Measurements from ENCODE around the gene BMP7.

Gene BMP7

GRCh38 chr20:57187068-57187634 is 79.3 kb downstream of the BMP7 start:
- DNase-seq: no peak

GRCh38 chr20:57186192-57186591 is 80.2 kb downstream of the BMP7 start:
- DNase-seq: no peak

DNA sequence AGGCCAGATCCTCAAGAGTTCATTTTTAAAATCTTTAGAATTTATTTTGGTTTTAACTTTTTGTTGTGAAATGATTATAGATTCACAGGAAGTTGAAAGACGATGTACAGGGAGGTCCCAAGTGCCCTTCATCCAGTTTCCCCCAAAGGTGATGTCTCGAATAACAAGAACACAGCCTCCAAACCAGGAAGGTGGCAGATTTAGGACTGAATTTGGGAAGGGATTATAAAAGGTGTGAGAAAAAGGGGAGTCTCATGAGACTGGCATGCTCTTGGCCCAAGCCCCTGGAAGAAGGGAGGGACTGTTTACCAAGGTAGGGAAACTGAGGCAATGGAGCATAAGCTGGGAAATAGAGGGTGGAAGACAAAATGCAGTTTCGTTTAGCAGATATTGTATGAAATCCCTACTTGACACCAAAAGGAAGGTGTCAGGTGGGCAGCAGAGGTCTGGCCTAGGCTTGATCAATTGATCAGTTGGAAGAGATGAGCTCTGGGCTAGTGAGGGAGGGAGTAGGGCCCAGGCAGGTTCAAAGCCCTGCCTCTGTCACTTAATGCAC is 81.2 kb downstream of the BMP7 start:
- DNase-seq: no peak

DNA sequence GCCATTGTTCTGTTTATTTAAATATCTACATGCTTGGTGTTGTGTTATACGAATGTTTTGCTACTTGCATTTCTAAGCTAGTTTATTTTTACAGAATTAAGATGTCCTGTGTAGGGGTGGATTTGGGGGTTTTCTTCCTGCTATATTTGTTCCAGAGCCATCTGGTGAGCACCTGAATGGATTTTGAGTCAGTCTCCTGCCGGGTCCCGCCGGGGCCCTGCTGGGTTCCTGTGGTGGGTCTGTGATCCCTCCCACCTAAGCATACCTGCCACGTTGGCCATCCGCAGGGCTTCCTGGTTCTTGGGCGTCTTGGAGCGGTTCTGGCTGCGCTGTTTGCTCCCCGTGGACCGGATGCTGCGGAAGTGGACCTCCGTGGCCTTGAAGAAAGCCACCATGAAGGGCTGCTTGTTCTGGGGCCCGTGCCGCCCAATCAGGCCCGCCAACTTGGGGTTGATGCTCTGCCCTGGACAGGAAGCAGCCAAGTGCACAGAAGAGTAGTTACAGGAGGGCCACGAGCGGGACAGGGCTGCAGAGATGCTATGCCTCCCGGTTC is 82.9 kb downstream of the BMP7 start:
- DNase-seq: no peak

DNA sequence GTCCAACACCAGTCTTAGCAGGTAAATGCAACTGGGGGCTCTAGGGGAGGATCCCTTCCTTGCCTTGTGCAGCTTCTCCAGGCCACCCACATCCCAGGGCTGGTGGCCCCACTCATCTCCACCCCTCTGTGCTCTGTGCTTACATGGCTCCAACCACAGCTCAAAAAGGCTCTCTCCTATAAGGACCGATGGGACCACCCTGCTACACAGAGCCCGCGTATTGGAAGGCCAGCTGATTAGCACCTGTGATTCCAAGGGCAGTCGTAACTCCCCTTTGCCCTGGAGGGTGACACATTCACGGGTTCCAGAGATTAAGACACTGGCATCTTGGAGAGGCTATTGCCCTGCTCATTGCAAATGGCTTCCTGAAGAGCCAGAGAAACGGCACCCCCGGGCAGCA is 84.8 kb downstream of the BMP7 start:
- DNase-seq: no peak

DNA sequence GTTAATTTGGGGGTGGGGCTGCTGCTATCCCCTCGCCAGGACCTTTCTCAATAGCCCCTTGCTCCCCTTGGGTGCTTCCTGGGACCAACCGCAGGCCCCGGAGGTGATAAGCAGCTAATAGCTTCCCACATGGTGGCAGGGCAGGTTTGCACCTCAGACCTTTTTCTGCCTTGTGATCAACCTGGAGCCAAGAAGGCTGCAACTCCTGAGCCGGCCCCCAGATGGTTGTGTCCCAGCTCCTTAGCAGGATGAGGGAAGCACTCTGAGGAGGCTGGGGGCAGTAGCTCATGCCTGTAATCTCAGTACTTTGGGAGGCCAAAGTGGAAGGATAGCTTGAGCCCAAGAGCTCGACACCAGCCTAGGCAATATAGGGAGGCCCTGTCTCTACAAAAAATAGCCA is 85.5 kb downstream of the BMP7 start:
- no peak for DNase-seq

- DNase-seq: no peak
Observed at GRCh38 chr20:57180387-57180786, 86.1 kb downstream of the BMP7 start.

DNA sequence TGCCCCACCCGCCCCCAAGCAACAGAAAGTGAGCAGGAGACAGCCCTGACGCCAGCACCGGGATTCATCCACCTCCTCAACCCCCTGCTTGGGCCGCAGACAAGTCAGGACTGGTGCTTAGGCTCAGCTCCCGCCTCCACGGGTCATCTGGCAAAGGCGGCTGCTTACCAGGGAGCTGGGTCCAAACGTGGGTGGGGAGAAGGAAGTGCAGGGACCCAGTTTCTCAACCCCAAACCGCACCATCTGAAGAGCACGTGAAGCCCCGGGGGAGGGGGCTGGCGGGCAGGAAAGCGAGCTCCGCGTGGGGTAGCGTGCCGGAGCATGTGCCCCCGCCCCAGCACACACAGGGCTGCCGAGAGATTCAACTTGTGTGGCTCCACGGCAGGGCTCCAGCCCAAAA is 87.2 kb downstream of the BMP7 start:
- no peak for DNase-seq

- no peak for DNase-seq
Observed at GRCh38 chr20:57178582-57179111, 87.8 kb downstream of the BMP7 start.

- no peak for DNase-seq
Observed at GRCh38 chr20:57177636-57178280, 88.7 kb downstream of the BMP7 start.

- no peak for DNase-seq
Observed at GRCh38 chr20:57176842-57177241, 89.6 kb downstream of the BMP7 start.

GRCh38 chr20:57175397-57176010 is 90.9 kb downstream of the BMP7 start:
- no peak for DNase-seq

DNA sequence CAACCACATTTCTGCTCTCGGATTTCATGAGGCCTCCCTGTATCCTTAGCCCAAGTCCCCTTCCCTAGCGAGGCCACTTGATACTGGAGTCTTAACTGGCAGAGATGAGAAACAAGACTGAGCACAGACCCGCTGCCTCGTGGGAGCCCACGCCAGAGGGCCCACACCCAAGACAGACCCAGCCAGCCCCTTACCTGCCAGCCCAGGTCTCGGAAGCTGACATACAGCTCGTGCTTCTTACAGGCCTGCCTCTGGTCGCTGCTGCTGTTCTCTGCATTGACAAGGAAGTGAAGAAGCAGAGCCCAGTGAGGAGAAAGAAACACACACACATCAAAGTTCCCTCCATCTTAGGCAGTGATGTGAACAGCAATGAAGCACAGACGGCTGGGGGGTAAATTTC is 91.7 kb downstream of the BMP7 start:
- DNase-seq: no peak

DNA sequence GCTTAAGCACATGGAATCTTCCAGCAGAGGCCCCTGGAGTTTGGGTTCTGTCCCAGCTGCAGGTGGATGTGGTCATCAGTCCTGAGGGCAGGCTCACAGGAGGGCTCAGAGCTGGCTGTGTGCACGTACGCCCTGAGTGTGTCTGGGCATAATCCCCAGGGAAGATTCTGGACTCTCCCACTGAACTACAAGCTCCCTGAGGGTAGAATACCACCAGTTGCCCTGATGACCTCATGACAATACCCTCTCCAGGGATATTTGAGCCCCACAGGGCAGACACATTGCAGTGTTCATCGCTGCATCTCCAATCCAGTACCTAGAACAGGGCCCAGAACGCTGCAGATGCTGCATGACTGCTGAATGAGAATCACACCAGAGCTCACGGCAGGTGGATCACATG is 92.5 kb downstream of the BMP7 start:
- no peak for DNase-seq

DNA sequence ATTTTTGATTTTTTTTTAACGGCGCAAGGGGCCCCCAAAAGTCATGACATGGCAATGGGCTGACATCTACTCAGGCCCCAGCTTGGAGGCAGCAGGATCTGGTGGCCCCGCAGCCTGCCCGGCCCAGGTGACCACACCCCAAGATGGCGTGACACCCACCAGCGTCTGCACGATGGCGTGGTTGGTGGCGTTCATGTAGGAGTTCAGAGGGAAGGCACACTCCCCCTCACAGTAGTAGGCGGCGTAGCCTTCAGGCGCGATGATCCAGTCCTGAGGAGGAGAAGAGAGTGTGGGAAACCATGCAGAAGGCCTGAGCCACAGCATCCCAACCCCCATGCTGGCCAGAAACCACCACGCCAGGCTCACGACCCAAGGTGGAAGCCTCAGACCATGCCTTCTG is 93.4 kb downstream of the BMP7 start:
- DNase-seq: no peak

- no peak for DNase-seq
Observed at GRCh38 chr20:57170343-57170742, 96.1 kb downstream of the BMP7 start.

- DNase-seq: no peak
Observed at GRCh38 chr20:57169162-57169561, 97.3 kb downstream of the BMP7 start.

- DNase-seq: no peak
Observed at GRCh38 chr20:57167971-57168701, 98.3 kb downstream of the BMP7 start.

DNA sequence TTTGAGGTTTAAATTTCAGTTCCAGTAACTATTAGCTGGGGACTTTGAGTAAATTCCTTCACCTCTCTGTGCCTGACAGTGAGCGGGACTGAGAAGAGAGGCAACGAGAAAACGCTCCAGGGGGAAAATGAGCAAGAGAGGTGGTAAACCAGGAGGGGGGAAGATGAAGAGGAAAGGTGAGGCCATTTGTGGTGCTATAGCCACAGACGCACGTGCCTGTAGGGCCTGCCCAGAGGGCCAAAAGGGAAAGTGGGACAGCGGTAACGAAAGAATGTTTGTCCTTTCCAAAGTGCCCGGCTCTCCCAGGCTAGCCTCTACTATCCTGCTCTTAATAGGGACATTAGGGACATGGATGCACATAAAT is 99.2 kb downstream of the BMP7 start:
- DNase-seq: no peak

GRCh38 chr20:57166568-57167291 is 99.7 kb downstream of the BMP7 start:
- DNase-seq: no peak

DNA sequence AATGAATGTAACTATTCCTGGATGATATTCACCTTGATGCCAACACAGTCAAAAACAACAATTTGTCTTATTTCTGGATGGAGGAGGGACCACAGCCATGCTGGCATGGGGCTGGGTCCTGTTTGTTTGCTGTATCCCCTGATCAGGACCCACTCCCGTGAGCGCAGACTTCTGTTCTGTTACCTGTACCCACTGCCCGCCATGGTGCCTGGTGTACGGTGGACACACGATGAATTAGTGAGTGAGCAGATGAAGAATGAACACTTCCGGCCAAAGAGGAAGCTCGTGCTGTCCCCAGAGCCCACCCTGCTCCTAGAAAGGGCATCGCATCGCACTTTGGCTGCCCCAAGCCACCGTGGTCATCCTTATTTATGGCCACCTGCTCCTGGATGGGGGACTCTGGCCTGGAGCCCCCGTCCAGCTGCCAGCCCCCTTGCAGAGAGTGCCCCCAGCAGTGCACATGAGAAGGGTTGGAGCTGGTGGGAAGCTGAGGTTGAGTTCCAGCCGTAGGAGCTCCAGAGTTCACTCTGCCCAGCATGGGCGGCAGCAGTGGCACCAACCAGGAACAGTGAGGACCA is 100.9 kb downstream of the BMP7 start:
- no peak for DNase-seq

- no peak for DNase-seq
Observed at GRCh38 chr20:57164872-57165271, 101.6 kb downstream of the BMP7 start.

All from activated CD4-positive, CD25-positive, alpha-beta regulatory T cell treated with anti-CD3 and anti-CD28 coated beads, Interleukin-2, amount 50 U/mL, for 72 hours (primary cell).